H1 (cell line): ENCODE data around the gene SSPN.

Experiments used
- CTCF ChIP-seq, 3 experiments: IDR thresholded peaks; 1 replicate in 2 of 3; 2 replicates in 1 of 3; pipeline versions ENCODE4 v1.5.1 to v1.6.1; 2011; ENCODE audit warnings: low read length in 3 of 3, mild to moderate bottlenecking in 3 of 3, inconsistent platforms in 2 of 3, low read depth in 1 of 3, moderate library complexity in 1 of 3; ENCODE audit not compliant: insufficient read depth in 1 of 3; ENCODE audit errors: control extremely low read depth in 1 of 3
- EZH2 ChIP-seq: fragments of 200-600 bp; sonication (generic); IDR thresholded peaks from 2 replicates; pipeline ENCODE4 v1.7.1; 2012; ENCODE audit warnings: low read depth, mild to moderate bottlenecking, moderate library complexity, low read length, inconsistent platforms; ENCODE audit not compliant: severe bottlenecking
- HDAC6 ChIP-seq: IDR thresholded peaks from one replicate; pipeline ENCODE4 v1.7.1; 2012; ENCODE audit warnings: low read depth, mild to moderate bottlenecking, inconsistent platforms, low read length, moderate library complexity
- POLR2A ChIP-seq, 2 experiments: IDR thresholded peaks; 1 replicate in 1 of 2; 2 replicates in 1 of 2; pipeline ENCODE4 v1.6.1; 2011; ENCODE audit warnings: low read depth in 2 of 2, low read length in 2 of 2, mild to moderate bottlenecking in 2 of 2; ENCODE audit errors: control extremely low read depth in 1 of 2
- ZNF274 ChIP-seq: IDR thresholded peaks from 2 replicates; pipeline ENCODE4 v1.7.0; 2012; ENCODE audit warnings: low read length, borderline replicate concordance; ENCODE audit errors: extremely low read depth

- TF ChIP-seq CTCF (IDR thresholded peaks at IDR 0.05; ENCODE audit: control extremely low read depth in 1 of 3, insufficient read depth in 1 of 3, low read depth in 1 of 3, low read length in 3 of 3) (no peak), POLR2A (IDR thresholded peaks at IDR 0.05; ENCODE audit: control extremely low read depth in 1 of 2, low read depth in 2 of 2, low read length in 2 of 2) (no peak), EZH2 (peak; percentile 47), HDAC6 (no peak), ZNF274 (no peak)
These were observed at the start of gene SSPN for GRCh38 chr12:26195250-26195640.
